Erythroblast (primary cell): ENCODE results near the gene KRTAP12-1.

Experiments
- GATA1 ChIP-seq: IDR thresholded peaks from 2 replicates; pipeline ENCODE4 v1.6.1; 2011; ENCODE audit warnings: low read depth, mild to moderate bottlenecking, control low read depth, low read length, moderate library complexity
- POLR2A ChIP-seq: IDR thresholded peaks from 2 replicates; pipeline ENCODE4 v1.6.1; 2011; ENCODE audit warnings: mild to moderate bottlenecking, low read length

- TF ChIP-seq POLR2A = no peak
- TF ChIP-seq GATA1 = no peak
Observed at GRCh38 chr21:44657635-44658540, 24.1 kb downstream of the KRTAP12-1 start, which contains the start of gene KRTAP12-3.
